Memory B cell (primary cell): ENCODE data around the gene MYH8.

Experiments
- ATAC-seq: fragments of 150-1000 bp; cut with Tn5 transposase; 2 replicates; pipeline ENCODE4 v1.10.0; 2021; ENCODE audit warnings: low read depth, mild to moderate bottlenecking, moderate library complexity
- DNase-seq, 2 donors: peaks; one replicate each; pipeline ENCODE4 v3.0.0; 2022; ENCODE audit warnings: low spot score in 2 of 2
- H3K27ac Mint-ChIP-seq: one replicate; pipeline ENCODE4 v1.8.0; 2022; ENCODE audit warnings: mild to moderate bottlenecking, moderate library complexity, mixed read lengths
- H3K27me3 Mint-ChIP-seq: one replicate; pipeline ENCODE4 v1.8.0; 2022; ENCODE audit warnings: mixed read lengths
- H3K36me3 Mint-ChIP-seq: one replicate; pipeline ENCODE4 v1.8.0; 2022; ENCODE audit warnings: mild to moderate bottlenecking, mixed read lengths
- H3K4me1 Mint-ChIP-seq: one replicate; pipeline ENCODE4 v1.8.0; 2022; ENCODE audit warnings: mixed read lengths
- H3K4me3 Mint-ChIP-seq: one replicate; pipeline ENCODE4 v1.8.0; 2022; ENCODE audit warnings: mild to moderate bottlenecking, moderate library complexity, mixed read lengths
- H3K9me3 Mint-ChIP-seq: one replicate; pipeline ENCODE4 v1.8.0; 2022; ENCODE audit warnings: mixed read lengths

Gene MYH8

GRCh38 chr17:10421900-10422542 lies at the start of gene MYH8:
MYH8 (minus strand) TSS chr17:10421950; CDS start chr17:10420227, 1,723 bp downstream.
- no peaks in the 10 kb centered on the region for H3K27me3 Mint-ChIP-seq
- DNase-seq (no peak), ATAC-seq (no peak)
- no peak within 1 kb of the TSS for H3K4me3 Mint-ChIP-seq
- peaks cover 1% of the 10 kb centered on the region for H3K9me3 Mint-ChIP-seq
- no peaks in the 10 kb centered on the region for H3K36me3 Mint-ChIP-seq
- H3K27ac Mint-ChIP-seq, result no peak within 1 kb of the TSS
- no peaks in the 10 kb centered on the region for H3K4me1 Mint-ChIP-seq

- H3K36me3 Mint-ChIP-seq, result no peaks in the 10 kb centered on the region
- no peaks in the 10 kb centered on the region for H3K27me3 Mint-ChIP-seq
- no peak for ATAC-seq
- no peak within 1 kb of the TSS for H3K27ac Mint-ChIP-seq
- no peak for DNase-seq
- no peaks in the 10 kb centered on the region for H3K4me1 Mint-ChIP-seq
- H3K4me3 Mint-ChIP-seq, result no peak within 1 kb of the TSS
- H3K9me3 Mint-ChIP-seq, result no peaks in the 10 kb centered on the region
Measured at GRCh38 chr17:10469459-10469858, 47.7 kb upstream of the MYH8 start, which contains the start of gene MYH4. MYH4 (minus strand) TSS chr17:10469559; CDS start chr17:10466745, 2,814 bp downstream.

GRCh38 chr17:10463402-10463801 lies 41.7 kb upstream of the MYH8 start:
- no peak overlapping the region for H3K4me3 Mint-ChIP-seq
- ATAC-seq (no peak), DNase-seq (no peak)
- H3K4me1 Mint-ChIP-seq, result no peaks in the 10 kb centered on the region
- H3K9me3 Mint-ChIP-seq, result peaks cover 5% of the 10 kb centered on the region
- no peaks in the 10 kb centered on the region for H3K36me3 Mint-ChIP-seq
- no peak overlapping the region for H3K27ac Mint-ChIP-seq
- H3K27me3 Mint-ChIP-seq, result peaks cover 4% of the 10 kb centered on the region

- no peak overlapping the region for H3K4me3 Mint-ChIP-seq
- no peak for DNase-seq
- H3K27ac Mint-ChIP-seq, result no peak overlapping the region
Measured at GRCh38 chr17:10460062-10460461, 38.3 kb upstream of the MYH8 start.

GRCh38 chr17:10458701-10459100 lies 37.0 kb upstream of the MYH8 start:
- Mint-ChIP-seq H3K4me1 (no peaks in the 10 kb centered on the region), H3K27me3 (peaks cover 6% of the 10 kb centered on the region), H3K9me3 (peaks cover 2% of the 10 kb centered on the region), H3K4me3 (no peak overlapping the region), H3K36me3 (no peaks in the 10 kb centered on the region), H3K27ac (no peak overlapping the region)
- DNase-seq (no peak), ATAC-seq (no peak)

More at GRCh38 chr17:10460062-10460461, 38.3 kb upstream of the MYH8 start:
- Mint-ChIP-seq H3K9me3 (peaks cover 5% of the 10 kb centered on the region), H3K4me1 (no peaks in the 10 kb centered on the region), H3K36me3 (no peaks in the 10 kb centered on the region), H3K27me3 (peaks cover 4% of the 10 kb centered on the region)
- ATAC-seq, result no peak

GRCh38 chr17:10457952-10458351 lies 36.2 kb upstream of the MYH8 start:
- Mint-ChIP-seq H3K27ac (no peak overlapping the region), H3K36me3 (no peaks in the 10 kb centered on the region), H3K27me3 (peaks cover 8% of the 10 kb centered on the region), H3K4me1 (no peaks in the 10 kb centered on the region), H3K4me3 (no peak overlapping the region), H3K9me3 (peaks cover 2% of the 10 kb centered on the region)
- ATAC-seq (no peak), DNase-seq (no peak)

- no peak overlapping the region for H3K27ac Mint-ChIP-seq
- H3K27me3 Mint-ChIP-seq, result peaks cover 3% of the 10 kb centered on the region
- H3K36me3 Mint-ChIP-seq, result no peaks in the 10 kb centered on the region
- DNase-seq (no peak), ATAC-seq (no peak)
- H3K9me3 Mint-ChIP-seq, result peaks cover 2% of the 10 kb centered on the region
- H3K4me3 Mint-ChIP-seq, result no peak overlapping the region
- no peaks in the 10 kb centered on the region for H3K4me1 Mint-ChIP-seq
Measured at GRCh38 chr17:10447026-10447931, 25.5 kb upstream of the MYH8 start.

- H3K4me1 Mint-ChIP-seq, result no peaks in the 10 kb centered on the region
- no peaks in the 10 kb centered on the region for H3K36me3 Mint-ChIP-seq
- H3K27ac Mint-ChIP-seq, result no peak overlapping the region
- peaks cover 7% of the 10 kb centered on the region for H3K9me3 Mint-ChIP-seq
- peaks cover 2% of the 10 kb centered on the region for H3K27me3 Mint-ChIP-seq
- DNase-seq (no peak), ATAC-seq (no peak)
- no peak overlapping the region for H3K4me3 Mint-ChIP-seq
Measured at GRCh38 chr17:10439816-10440215, 18.1 kb upstream of the MYH8 start.

GRCh38 chr17:10435096-10435495 lies 13.3 kb upstream of the MYH8 start:
- Mint-ChIP-seq H3K36me3 (no peaks in the 10 kb centered on the region), H3K4me3 (no peak overlapping the region), H3K9me3 (peaks cover 14% of the 10 kb centered on the region), H3K4me1 (no peaks in the 10 kb centered on the region), H3K27ac (no peak overlapping the region), H3K27me3 (no peaks in the 10 kb centered on the region)
- no peak for DNase-seq
- no peak for ATAC-seq

- Mint-ChIP-seq H3K4me1 (no peaks in the 10 kb centered on the region), H3K27ac (no peak overlapping the region), H3K36me3 (no peaks in the 10 kb centered on the region), H3K27me3 (no peaks in the 10 kb centered on the region), H3K4me3 (no peak overlapping the region), H3K9me3 (peaks cover 9% of the 10 kb centered on the region)
- ATAC-seq (no peak), DNase-seq (no peak)
Measured at GRCh38 chr17:10429421-10430045, 7.8 kb upstream of the MYH8 start.

- DNase-seq (no peak), ATAC-seq (no peak)
- H3K27ac Mint-ChIP-seq, result no peak overlapping the region
- H3K4me3 Mint-ChIP-seq, result no peak overlapping the region
- H3K27me3 Mint-ChIP-seq, result no peaks in the 10 kb centered on the region
- no peaks in the 10 kb centered on the region for H3K4me1 Mint-ChIP-seq
- no peaks in the 10 kb centered on the region for H3K36me3 Mint-ChIP-seq
- H3K9me3 Mint-ChIP-seq, result peaks cover 8% of the 10 kb centered on the region
Measured at GRCh38 chr17:10428781-10429180, 7.0 kb upstream of the MYH8 start.

- H3K4me3 Mint-ChIP-seq, result no peak overlapping the region
- no peak for DNase-seq
- peaks cover 1% of the 10 kb centered on the region for H3K9me3 Mint-ChIP-seq
- H3K27me3 Mint-ChIP-seq, result no peaks in the 10 kb centered on the region
- H3K36me3 Mint-ChIP-seq, result no peaks in the 10 kb centered on the region
- no peaks in the 10 kb centered on the region for H3K4me1 Mint-ChIP-seq
- H3K27ac Mint-ChIP-seq, result no peak overlapping the region
- ATAC-seq, result no peak
Measured at GRCh38 chr17:10421211-10421610, 539 bp downstream of the MYH8 start.

- Mint-ChIP-seq H3K4me1 (no peaks in the 10 kb centered on the region), H3K27ac (no peak overlapping the region), H3K27me3 (no peaks in the 10 kb centered on the region), H3K4me3 (no peak overlapping the region), H3K36me3 (no peaks in the 10 kb centered on the region), H3K9me3 (peaks cover 3% of the 10 kb centered on the region)
- ATAC-seq, result no peak
- DNase-seq, result no peak
Measured at GRCh38 chr17:10420811-10421210, 939 bp downstream of the MYH8 start.

- Mint-ChIP-seq H3K4me3 (no peak overlapping the region), H3K27ac (no peak overlapping the region), H3K9me3 (peaks cover 5% of the 10 kb centered on the region), H3K4me1 (no peaks in the 10 kb centered on the region), H3K27me3 (no peaks in the 10 kb centered on the region), H3K36me3 (no peaks in the 10 kb centered on the region)
- ATAC-seq (no peak), DNase-seq (no peak)
Measured at GRCh38 chr17:10417431-10417830, 4.3 kb downstream of the MYH8 start.
